Adrenal gland (tissue), 12 donors: ENCODE results near the gene CRYM. TPM values are rescaled to one million over a fixed set of nuclear protein-coding genes. Genes with fewer than 3 reads are reported as not detected.
"Not testable (repeated sequence)": the region's sequence is repeated elsewhere in the genome, so short reads cannot be mapped to it uniquely, and the experiment has no call there.

Experiments used
- DNase-seq, 7 donors: peaks; one replicate each; pipeline ENCODE4 v3.0.0-alpha.2; 2019 to 2020
- H3K27ac ChIP-seq, 5 donors: fragments of 200-600 bp; sonication (generic) in 4 of 5; 1 replicate in 3 of 5; 2 replicates in 2 of 5; pipeline versions ENCODE4 v1.5.1 to v1.8.0; 2016 to 2020; ENCODE audit warnings: mild to moderate bottlenecking in 1 of 5
- H3K27me3 ChIP-seq: fragments of 200-600 bp; 2 replicates; pipeline ENCODE4 v1.8.0; 2021
- H3K36me3 ChIP-seq, 2 donors: fragments of 200-600 bp; replicated peaks in 1 of 2; 1 replicate in 1 of 2; 2 replicates in 1 of 2; pipeline versions ENCODE4 v1.5.1 to v1.8.0; 2018 to 2022
- H3K4me1 ChIP-seq, 2 donors: fragments of 200-600 bp; replicated peaks in 1 of 2; 1 replicate in 1 of 2; 2 replicates in 1 of 2; pipeline versions ENCODE4 v1.5.1 to v1.8.0; 2018 to 2021
- H3K4me3 ChIP-seq, 4 donors: fragments of 200-600 bp; sonication (generic) in 3 of 4; one replicate each; pipeline ENCODE4 v1.5.1; 2016 to 2018
- H3K9me3 ChIP-seq, 3 donors: fragments of 200-600 bp; sonication (generic) in 1 of 3; replicated peaks in 1 of 3; 1 replicate in 2 of 3; 2 replicates in 1 of 3; pipeline versions ENCODE4 v1.5.1 to v1.8.0; 2016 to 2021
- POLR2A ChIP-seq, 2 donors: fragments of 450-650 bp; IDR thresholded peaks; one replicate each; pipeline ENCODE4 v1.6.1; 2017; ENCODE audit warnings: antibody characterized with exemption in 2 of 2, mild to moderate bottlenecking in 2 of 2, moderate library complexity in 1 of 2
- WGBS, 4 donors: extraction: QIAGEN DNeasy Blood & Tissue Kit in 2 of 4; methylation state at CpG; one replicate each; pipeline versions ENCODE4 v1.1.5 to v1.1.7; 2013 to 2017; 5-methylcytosine and 5-hydroxymethylcytosine counted together
- intact Hi-C, 2 donors: fragments of 100-400 bp; cut with DNase I; formaldehyde crosslinking; loops; one replicate each; pipeline versions ENCODE4 v1.14.1 to v1.15.0; 2022 to 2023
- polyA plus RNA-seq, 3 donors: library from polyadenylated mRNA; stranded (reverse); fragments of 200-250 nt in 2 of 3; fragments of 350-450 nt in 1 of 3; fragmentation: Illumina TruSeq in 1 of 3; extraction: RNeasy Lipid Tissue Mini Kit (QIAGEN cat#74804) in 1 of 3; gene quantifications; one replicate each; pipeline ENCODE4 v1.2.3, GENCODE V29; 2013 to 2014
- total RNA-seq, 9 donors: library from RNA; depleted of rRNA in 4 of 9; stranded (reverse); fragments of >200 nt in 4 of 9; fragments of 120-200 nt in 1 of 9; fragmentation: NEBNext Ultra II Directional in 1 of 9; extraction: Animal tissue kit (Norgen Biotek cat#: 25700) in 1 of 9; gene quantifications; one replicate each; pipeline versions ENCODE4 v1.1.0 to v1.2.4, GENCODE V29; 2013 to 2023
- TF ChIP-seq, protein P1 (sequence below), 6 experiments: fragments of 450-650 bp in 4 of 6; fragments of 200-600 bp in 2 of 6; sonication (generic) in 1 of 6; IDR thresholded peaks; 1 replicate in 5 of 6; 2 replicates in 1 of 6; pipeline versions ENCODE4 v1.5.1 to v1.8.0; 2016 to 2021; ENCODE audit warnings: antibody characterized with exemption in 6 of 6, mild to moderate bottlenecking in 2 of 6, moderate library complexity in 1 of 6
- donor health status: healthy with polysubstance abuse.
- donor health status: Bipolar disorder and iron deficiency.
- donor health status: DM: yes; HTN: yes; CAD: no.
- donor health status: DM: no; HTN: no; CAD: no.
- donor health status: DM: no; HTN: no; CAD: no.
- donor health status: DM: yes; HTN: yes; CAD: no.

Gene CRYM
- total and polyA plus RNA-seq, 12 donors: 0.22 to 0.84 (median 0.49) TPM; not detected in 8

GRCh38 chr16:21276090-21276489 is 2.0 kb downstream of the CRYM start:
- no peak overlapping the region for H3K27ac ChIP-seq
- no peaks in the 10 kb centered on the region for H3K9me3 ChIP-seq
- H3K36me3 ChIP-seq: no peaks in the 10 kb centered on the region
- DNase-seq: no peak
- WGBS, 4 donors: 75 to 85% (median 79%) methylated on average over 9 of the region's 9 CpGs
- peaks cover 22% of the 10 kb centered on the region for H3K27me3 ChIP-seq
- peaks cover 3 to 6% of the 10 kb centered on the region in 2 donors for H3K4me1 ChIP-seq
- no peak overlapping the region for H3K4me3 ChIP-seq
- TF ChIP-seq, protein P1, sequence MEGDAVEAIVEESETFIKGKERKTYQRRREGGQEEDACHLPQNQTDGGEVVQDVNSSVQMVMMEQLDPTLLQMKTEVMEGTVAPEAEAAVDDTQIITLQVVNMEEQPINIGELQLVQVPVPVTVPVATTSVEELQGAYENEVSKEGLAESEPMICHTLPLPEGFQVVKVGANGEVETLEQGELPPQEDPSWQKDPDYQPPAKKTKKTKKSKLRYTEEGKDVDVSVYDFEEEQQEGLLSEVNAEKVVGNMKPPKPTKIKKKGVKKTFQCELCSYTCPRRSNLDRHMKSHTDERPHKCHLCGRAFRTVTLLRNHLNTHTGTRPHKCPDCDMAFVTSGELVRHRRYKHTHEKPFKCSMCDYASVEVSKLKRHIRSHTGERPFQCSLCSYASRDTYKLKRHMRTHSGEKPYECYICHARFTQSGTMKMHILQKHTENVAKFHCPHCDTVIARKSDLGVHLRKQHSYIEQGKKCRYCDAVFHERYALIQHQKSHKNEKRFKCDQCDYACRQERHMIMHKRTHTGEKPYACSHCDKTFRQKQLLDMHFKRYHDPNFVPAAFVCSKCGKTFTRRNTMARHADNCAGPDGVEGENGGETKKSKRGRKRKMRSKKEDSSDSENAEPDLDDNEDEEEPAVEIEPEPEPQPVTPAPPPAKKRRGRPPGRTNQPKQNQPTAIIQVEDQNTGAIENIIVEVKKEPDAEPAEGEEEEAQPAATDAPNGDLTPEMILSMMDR (IDR thresholded peaks at IDR 0.05): no peak
- TF ChIP-seq POLR2A (IDR thresholded peaks at IDR 0.05): no peak
- intact Hi-C loops: loop anchor here in 1 of 2 donors (5.0 kb wide), 1 partner anchor 89 kb away; no protein-coding TSS in a partner anchor

DNA sequence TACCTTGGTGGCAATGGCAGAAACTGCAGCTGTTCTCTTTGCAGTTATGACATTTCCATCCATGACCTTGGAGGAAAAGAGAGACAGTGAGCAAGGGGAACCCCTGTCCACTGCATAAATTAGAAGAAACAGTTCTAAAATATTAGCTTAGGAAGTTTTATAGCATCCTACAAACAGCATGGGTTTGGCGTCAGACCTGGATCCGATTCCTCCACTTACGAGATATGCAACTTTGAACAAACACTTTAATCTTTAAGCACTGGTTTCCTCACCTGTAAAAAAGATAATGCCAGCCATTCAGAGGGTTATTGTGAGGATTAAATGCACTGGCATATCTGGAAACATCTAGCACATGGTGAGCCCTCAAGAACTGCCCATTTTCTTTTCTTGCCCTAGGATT is 2.6 kb downstream of the CRYM start:
- intact Hi-C loops: loop anchor here in 1 of 2 donors (5.0 kb wide), 1 partner anchor 88 kb away; no protein-coding TSS in a partner anchor
- no peak overlapping the region for H3K27ac ChIP-seq
- no peaks in the 10 kb centered on the region for H3K36me3 ChIP-seq
- WGBS, 4 donors: 83 to 88% (median 85%) methylated on average over 3 of the region's 3 CpGs
- H3K9me3 ChIP-seq: no peaks in the 10 kb centered on the region
- H3K4me3 ChIP-seq: no peak overlapping the region
- no peak for TF ChIP-seq POLR2A (IDR thresholded peaks at IDR 0.05)
- TF ChIP-seq, protein P1 (IDR thresholded peaks at IDR 0.05): no peak
- peaks cover 3 to 6% of the 10 kb centered on the region in 2 donors for H3K4me1 ChIP-seq
- peaks cover 22% of the 10 kb centered on the region for H3K27me3 ChIP-seq
- DNase-seq: no peak

DNA sequence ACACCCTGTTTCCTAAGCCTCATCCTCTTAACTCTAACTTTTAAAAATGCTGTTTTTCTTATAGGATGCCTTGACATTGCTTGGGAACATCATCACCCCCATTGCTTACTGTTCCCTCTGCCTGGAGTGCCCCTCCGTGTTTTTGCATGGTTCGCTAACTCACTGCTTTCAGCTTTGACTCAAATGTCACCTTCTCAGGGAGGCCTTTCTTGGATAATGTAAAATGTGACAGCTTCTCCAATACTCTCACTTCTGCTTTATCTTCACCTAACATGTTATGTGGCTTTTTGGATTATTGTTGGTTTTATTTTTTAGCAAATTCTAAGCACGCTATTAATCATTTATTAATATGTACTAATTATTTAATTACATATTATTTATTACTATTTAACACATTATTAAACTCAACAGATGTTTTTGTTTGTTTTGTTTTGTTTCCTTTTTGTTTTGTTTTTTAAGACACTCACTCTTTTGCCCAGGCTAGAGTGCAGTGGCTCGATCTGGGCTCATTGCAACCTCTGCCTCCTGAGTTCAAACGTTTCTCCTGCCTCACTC is 3.8 kb downstream of the CRYM start:
- TF ChIP-seq POLR2A (IDR thresholded peaks at IDR 0.05): no peak
- TF ChIP-seq, protein P1 (IDR thresholded peaks at IDR 0.05): no peak
- Histone ChIP-seq H3K36me3 (no peaks in the 10 kb centered on the region), H3K4me1 (peaks cover 3 to 6% of the 10 kb centered on the region in 2 donors), H3K9me3 (no peaks in the 10 kb centered on the region), H3K27ac (no peak overlapping the region), H3K27me3 (peaks cover 22% of the 10 kb centered on the region), H3K4me3 (no peak overlapping the region)
- DNase-seq: no peak
- intact Hi-C loops: no loop called here
- WGBS, 4 donors: 76 to 78% (median 77%) methylated on average over 5 of the region's 5 CpGs

GRCh38 chr16:21272763-21273162 is 5.3 kb downstream of the CRYM start:
- DNase-seq, intact Hi-C loops, H3K27ac ChIP-seq, H3K36me3 ChIP-seq, H3K4me1 ChIP-seq, H3K4me3 ChIP-seq, H3K9me3 ChIP-seq: not testable (repeated sequence)
- 86 to 94% (median 93%) methylated on average over 3 of the region's 3 CpGs for WGBS, 4 donors
- H3K27me3 ChIP-seq: peaks cover 19% of the 10 kb centered on the region

DNA sequence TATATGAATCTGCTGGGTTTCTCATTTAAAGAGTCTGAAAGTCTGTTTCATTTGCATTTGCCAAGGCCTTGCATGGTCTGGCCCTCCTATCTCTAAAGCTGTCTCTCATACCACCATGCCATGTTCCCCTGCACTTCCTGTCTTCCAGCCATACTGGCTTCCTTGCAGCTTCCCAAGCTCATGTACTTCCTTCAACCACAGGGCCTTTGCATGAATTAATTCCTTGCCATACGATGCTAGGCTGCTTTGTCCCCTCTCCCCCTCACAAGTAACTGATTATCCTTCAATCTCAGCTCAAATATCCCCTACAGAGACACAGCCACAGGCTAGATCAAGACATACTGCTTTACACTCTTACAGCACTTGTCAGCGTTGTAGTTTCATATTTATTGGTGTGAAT is 5.8 kb downstream of the CRYM start:
- 54 to 73% (median 59%) methylated on average over 2 of the region's 2 CpGs for WGBS, 4 donors
- intact Hi-C loops: no loop called here
- no peaks in the 10 kb centered on the region for H3K9me3 ChIP-seq
- DNase-seq: no peak
- H3K4me3 ChIP-seq: no peak overlapping the region
- no peak overlapping the region for H3K27ac ChIP-seq
- peaks cover 14% of the 10 kb centered on the region for H3K27me3 ChIP-seq
- TF ChIP-seq POLR2A (IDR thresholded peaks at IDR 0.05): no peak
- TF ChIP-seq, protein P1 (IDR thresholded peaks at IDR 0.05): no peak
- no peaks in the 10 kb centered on the region for H3K36me3 ChIP-seq
- H3K4me1 ChIP-seq: no peaks in the 10 kb centered on the region
